TTC549 (cell line): ENCODE data around the gene ALPL.

Experiments
- FAIRE-seq: peaks from 2 replicates; lab custom pipeline; 2012; peaks lifted over from hg19 to GRCh38; lab: Jason Lieb, UNC

ALPL gene

DNA sequence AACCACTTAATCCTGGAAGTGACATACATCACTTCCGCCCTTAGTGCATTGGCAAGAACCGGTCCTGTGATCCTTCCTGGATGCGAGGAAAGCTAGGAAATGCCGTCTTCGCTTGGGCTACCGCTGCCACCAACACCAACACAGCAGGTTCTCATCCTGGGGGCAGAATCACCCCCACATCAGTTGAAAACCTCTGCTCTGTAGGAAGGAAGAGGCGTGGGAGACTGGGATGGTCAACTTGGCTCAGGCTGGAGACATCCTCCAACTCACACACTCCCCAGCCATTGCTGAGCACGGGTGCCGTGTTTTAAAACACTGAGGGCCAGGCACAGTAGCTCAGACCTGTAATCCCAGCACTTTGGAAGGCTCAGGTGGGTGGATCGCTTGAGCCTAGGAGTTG is 74.9 kb downstream of the ALPL start:
- no peak for FAIRE-seq

GRCh38 chr1:21585037-21585436 is 75.8 kb downstream of the ALPL start:
- FAIRE-seq = no peak

DNA sequence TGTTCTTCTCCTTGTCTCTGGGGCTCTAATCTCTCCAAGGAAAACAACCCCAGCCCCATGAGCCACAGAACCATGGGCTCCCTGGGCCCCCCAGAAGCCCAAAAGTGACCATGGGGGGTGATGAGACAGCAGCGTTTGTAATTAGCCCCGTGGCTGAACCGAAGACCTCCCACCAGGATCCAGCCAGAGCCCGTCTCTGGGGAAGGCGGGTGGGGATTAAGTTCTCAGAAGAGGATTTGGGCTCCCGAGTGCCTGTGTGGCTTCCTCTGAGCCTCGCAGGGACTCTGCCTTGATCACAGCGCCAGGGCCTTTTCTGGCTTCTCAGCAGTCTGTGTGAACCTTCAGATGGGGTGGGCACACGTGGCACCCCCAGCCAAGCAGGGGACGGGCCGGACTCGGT is 77.0 kb downstream of the ALPL start:
- no peak for FAIRE-seq

- no peak for FAIRE-seq
These were observed 77.8 kb downstream of the ALPL start for GRCh38 chr1:21586846-21587601.

DNA sequence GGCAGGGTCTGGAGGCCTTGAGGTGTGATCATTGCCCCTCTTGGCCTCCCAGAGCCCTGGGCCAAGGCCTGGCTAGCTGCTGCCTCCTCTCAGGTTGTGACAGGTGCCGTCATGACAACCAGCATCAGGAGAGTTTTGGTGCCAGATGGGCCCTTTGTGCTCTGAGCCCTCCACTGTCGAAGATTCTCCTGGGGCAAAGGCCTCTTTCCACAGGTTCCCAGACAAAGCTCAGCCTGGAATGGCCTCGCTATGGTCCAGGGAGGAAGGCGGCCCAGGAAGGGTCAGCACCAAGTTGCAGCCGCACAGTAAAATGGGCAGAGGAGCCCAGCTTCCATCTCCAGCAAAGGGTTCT is 78.4 kb downstream of the ALPL start:
- FAIRE-seq = no peak

GRCh38 chr1:21589618-21590017 is 80.4 kb downstream of the ALPL start:
- FAIRE-seq = no peak

DNA sequence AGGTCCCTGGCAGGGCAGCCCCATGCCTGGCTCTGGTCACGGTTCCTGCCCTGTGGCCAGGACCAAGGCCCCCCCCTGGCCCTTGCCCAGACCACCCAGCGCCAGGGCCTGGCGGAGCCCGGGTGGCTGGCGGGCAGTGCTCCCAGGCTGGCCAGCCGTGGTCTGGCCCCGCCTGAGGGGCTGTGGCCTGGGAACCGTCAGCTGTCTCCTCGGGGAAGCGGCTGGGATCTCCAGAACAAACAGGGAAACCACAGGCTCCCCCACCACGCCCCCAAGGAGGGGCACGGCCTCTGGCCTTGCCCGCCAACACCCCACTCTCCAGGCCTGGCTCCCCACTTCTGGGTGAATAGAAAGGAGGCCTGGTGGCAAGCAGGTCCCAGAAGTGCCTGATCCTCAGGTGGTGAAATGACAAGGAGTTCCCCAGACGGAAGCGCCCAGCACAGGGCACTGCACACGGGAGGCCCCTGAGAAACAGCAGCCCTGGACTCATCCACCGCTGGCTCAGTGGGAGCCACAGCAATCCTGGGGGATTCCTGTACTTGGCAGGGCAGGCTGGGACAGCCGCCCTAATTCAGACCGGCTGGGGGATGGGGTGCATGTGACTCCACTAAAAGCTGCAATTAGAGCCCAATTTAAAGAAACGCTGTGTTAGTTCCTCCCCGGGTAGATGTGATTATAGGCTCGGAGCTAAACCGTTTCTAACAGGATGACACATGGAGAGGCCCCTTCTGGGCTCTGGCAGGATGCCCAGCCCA is 81.1 kb downstream of the ALPL start:
- FAIRE-seq = no peak

- no peak for FAIRE-seq
These were observed 81.7 kb downstream of the ALPL start for GRCh38 chr1:21590934-21591333.

DNA sequence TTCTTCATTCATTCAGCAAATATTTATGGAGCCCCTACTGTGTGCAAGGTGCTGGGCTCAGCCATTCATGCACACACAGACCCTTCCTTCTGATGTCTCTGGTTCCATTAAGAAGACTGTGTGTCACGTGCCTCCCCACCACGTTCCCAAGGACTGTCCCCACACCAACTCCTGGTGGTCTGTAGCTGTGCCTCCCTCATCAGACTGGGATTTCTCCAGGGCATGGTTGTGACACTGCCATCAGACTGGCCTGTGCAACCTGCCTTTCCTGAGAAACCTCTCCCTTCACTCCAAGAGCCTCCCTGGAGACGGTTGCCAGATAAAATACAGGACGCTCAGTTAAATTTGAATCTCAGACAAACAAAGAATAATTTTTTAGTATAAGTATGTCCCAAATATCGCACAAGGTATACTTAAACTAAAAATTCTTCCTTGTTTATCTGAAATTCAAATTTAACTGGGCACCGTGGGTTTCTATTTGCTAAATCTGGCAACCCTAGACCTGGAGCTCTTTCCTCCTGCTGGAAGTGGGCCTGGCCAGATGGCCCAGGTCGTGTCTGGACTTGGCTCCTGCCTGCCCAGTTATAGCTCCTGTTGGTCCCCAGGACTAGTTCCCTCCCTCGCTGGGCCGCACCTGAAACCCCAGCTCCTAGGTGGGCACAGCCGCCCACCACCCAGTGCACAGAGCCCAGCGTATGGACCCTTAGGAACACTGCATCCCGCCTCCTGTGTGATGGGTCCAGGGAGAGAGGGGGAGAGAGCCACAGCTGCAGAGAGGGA is 83.1 kb downstream of the ALPL start:
- FAIRE-seq = no peak

DNA sequence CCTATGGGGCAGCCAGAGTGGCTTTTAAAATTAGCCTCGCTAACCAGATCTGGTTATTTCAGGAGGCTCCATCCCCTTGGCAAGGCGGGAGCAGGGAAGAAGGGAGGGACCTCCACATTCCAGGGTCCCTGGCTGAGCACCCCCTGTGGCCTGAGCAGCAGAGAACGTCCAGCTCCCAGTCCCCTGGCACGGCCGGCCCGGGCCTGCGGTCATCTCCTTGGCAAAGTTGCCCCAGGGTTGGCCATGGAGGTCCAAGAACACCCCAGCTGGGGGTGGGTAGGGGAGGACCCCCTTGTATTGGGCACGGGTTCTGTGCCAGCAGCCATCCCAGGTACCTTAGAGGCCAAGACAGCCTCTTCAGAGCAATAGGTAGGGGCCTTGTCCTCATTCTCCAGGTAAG is 84.0 kb downstream of the ALPL start:
- no peak for FAIRE-seq

DNA sequence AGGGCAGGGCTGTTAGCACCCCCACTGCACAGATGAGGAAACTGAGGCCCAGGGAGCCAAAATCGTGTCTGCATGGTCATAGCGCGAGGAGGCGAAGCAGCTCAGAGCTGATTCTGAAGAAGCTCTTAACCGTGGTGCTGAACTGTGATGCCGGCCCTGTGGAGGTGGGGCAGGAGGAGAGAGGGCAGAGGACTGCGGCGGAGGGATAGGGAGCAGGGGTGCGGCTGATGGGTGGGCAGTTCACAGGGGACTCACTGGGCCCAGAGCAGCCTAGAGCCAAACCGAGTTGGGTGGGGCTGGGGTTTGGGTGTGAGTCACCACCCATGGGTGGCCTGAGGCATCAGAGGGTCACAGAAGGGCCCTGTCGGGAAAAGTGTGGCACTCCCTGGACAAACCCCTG is 85.3 kb downstream of the ALPL start:
- FAIRE-seq = no peak

- FAIRE-seq = no peak
These were observed 86.0 kb downstream of the ALPL start for GRCh38 chr1:21594935-21595897.

DNA sequence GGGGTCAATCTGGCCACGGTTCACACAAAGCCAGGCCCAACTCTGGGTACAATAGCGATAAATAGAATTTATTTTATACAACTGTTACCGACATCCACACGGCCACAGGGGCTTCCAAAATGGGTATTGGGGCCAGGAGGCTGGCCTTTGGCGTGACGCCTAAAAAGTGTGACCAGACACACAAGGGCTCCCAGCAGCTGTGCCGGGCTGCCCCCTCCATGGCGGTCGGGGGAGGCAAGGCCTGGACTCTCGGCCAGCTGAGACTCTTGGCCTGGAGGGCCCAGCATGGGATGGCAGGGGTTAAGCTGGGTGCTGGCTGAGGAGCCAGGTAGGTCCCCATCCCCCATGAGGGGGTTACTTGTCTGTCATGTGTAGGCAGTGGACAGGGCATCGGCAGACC is 87.0 kb downstream of the ALPL start:
- no peak for FAIRE-seq

GRCh38 chr1:21596628-21597027 is 87.4 kb downstream of the ALPL start:
- FAIRE-seq = no peak

DNA sequence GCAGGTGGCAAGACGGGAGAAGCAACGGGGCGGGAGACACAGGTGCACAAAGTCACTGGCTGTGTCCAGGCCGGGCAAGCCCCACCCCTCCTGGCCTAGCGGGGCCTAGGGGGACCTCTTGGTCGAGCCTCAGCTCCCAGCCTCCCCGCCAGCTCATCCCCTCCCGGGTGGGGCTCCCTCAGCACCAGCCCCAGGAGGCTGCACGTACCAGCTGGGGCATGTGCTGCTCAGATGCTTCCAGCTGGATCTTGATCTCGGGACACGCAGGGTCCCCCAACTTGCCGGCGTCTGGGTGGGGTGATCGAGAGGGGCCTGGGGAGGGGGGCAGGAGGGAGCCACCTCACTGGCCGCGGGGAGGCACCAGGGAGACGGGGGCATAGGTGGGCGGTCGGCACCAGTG is 88.5 kb downstream of the ALPL start:
- FAIRE-seq = no peak

DNA sequence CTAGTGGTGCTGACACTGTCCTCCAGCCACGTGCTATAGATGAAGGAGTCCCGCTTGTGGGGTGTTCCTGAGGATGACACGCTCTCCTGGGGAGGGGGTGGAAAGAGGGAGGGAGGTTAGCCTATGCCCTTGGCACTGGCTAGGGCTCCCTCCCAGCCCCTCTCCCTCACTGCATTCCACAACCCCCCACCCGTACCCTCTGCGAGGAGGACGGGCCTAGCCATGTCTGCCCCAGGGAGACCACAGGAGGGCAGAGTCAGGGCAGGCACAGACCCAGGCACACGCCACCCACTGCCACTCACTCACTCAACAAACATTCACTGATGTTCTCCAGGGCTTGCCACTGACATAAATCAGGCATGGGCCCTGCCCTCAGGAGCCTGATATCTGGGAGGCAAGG is 89.2 kb downstream of the ALPL start:
- FAIRE-seq = no peak

- no peak for FAIRE-seq
These were observed 89.7 kb downstream of the ALPL start for GRCh38 chr1:21598904-21599303.

GRCh38 chr1:21599402-21599801 is 90.2 kb downstream of the ALPL start:
- no peak for FAIRE-seq

GRCh38 chr1:21601278-21602048 is 92.2 kb downstream of the ALPL start:
- no peak for FAIRE-seq

DNA sequence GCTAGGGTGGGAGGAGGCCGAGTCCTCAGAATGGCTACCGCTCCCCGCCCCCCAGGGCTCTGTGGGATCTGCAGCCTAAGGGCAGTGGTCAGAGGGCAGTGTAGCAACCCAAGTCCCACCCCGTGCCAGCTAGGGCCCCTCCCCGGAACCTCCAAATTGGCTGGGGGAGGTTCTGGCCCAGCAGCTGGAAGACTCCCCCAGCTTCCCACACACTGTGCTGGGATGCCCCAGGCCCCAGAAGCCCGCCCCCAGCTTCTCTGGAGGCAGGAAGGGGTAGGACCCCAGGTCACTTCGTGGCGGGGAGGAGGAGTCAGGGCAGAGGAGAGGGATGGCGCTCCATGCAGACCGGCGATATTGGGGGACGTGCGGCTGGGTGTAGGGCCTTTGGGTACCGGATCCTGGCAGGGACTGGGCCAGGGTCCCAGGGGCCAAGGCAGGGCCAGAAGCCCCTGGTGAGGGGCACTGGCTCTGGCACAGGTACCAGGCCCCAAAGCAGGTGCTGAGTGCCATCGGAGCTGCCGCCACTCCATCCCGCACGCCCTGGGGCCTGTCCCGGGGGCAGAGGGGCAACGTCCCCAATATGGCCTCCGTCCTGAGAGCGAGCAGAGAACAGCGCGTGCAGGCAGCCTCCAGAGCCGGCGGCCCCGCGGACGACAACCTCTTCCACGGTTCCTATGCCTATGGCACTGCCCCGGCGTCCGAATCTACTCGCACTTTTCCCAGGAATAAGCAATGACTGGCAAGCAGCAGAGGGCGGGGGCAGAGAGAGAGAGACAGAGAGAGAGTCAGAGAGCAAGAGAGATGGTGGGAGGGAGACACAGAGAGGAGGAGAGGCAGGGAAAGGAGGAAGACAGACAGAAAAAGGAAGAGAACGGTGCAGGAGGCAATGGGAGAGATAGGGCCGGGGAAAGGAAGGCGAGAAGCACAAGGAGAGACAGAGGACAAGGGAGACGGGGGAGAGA is 94.2 kb downstream of the ALPL start:
- no peak for FAIRE-seq
